Measurements from ENCODE around the gene S1PR1.
"Not testable (repeated sequence)": the region's sequence is repeated elsewhere in the genome, so short reads cannot be mapped to it uniquely, and the experiment has no call there.

S1PR1 gene

GRCh38 chr1:101219924-101220870 lies 16.6 kb upstream of the S1PR1 start:
- DNase-seq (ENCODE audit: low spot score): no peak

GRCh38 chr1:101220906-101221305 lies 15.9 kb upstream of the S1PR1 start:
- DNase-seq (ENCODE audit: low spot score): no peak

GRCh38 chr1:101221945-101222429 lies 14.8 kb upstream of the S1PR1 start:
- no peak for DNase-seq (ENCODE audit: low spot score)

- no peak for DNase-seq (ENCODE audit: low spot score)
Measured at GRCh38 chr1:101227837-101228236, 9.0 kb upstream of the S1PR1 start.

- DNase-seq (ENCODE audit: low spot score): no peak
Measured at GRCh38 chr1:101228424-101229134, 8.2 kb upstream of the S1PR1 start.

GRCh38 chr1:101232182-101232581 lies 4.6 kb upstream of the S1PR1 start:
- DNase-seq (ENCODE audit: low spot score): not testable (repeated sequence)

- DNase-seq (ENCODE audit: low spot score): no peak
Measured at GRCh38 chr1:101233495-101233894, 3.3 kb upstream of the S1PR1 start.

- DNase-seq (ENCODE audit: low spot score): no peak
Measured at GRCh38 chr1:101235216-101235695, 1.6 kb upstream of the S1PR1 start.

DNA sequence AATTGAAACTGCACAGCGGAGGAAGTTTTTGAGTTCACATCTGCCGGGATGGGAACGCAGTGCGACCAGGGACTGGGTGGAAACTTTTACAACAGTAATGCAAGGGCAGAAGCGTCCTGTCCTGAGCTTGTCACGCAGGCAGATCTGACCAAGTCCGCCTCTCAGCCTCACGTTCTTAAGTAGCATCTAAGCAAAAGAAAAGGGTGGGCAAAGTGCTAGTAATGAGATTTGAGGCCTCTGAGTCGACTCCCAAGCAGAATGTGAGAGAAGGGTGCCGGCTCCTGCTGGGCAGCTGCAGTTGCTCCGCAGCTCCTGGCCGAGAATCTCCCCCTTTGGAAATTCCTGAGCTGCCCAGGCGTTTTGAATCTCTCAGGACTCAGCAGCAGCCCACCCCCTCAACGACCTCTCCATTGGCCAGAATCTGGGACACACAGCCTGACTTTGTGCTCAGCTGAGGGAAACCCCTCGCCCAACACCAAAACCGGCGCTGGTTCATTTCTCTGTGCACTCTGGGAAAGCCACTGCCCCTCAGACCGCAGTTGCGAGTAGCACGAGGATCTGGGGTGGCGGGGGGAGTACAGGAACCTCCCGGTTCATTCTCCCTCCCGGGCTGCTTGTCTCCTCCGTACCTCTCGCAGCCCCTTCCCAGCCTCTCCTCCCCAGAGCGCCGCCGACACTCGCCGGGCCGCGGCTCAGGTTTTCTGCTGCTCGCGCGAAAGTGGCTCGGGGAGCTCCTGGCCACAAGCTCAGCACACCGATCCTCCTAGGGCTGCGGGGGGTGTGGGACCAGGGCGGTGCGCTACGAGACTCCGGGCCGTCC lies 913 bp upstream of the S1PR1 start:
- DNase-seq (ENCODE audit: low spot score): peak; percentile 40

- peak; percentile 12 for DNase-seq (ENCODE audit: low spot score)
Measured at GRCh38 chr1:101237229-101237837, 514 bp downstream of the S1PR1 start.

DNA sequence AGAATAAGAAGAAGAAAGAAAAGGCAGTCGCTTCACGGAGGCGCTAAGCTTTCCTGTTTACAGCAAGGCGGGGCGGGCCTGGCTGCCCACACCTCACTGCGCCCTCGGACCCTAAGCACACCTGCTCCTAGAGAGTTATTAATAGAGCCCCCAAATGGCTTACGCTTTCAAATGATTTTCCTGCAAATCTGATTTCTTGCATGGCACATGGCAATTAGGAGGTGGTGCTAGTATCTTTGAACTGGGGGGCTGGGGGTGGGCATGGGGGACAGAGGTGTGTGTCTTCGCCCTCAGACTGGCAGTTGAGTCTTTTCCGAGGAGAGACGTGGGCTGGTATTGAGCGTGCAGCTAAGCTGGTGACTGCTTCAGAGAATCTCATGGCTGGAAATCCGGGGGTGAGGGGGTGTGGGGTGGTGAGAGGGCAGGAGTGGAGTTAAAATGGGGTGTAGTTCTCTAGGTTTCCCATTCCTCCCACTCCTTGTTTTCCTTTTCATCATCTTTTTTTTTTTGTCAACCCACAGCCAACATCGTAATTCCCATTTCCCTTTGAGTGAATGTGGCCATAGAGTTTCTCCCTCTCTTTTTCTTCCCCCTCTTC lies 1.3 kb downstream of the S1PR1 start:
- no peak for DNase-seq (ENCODE audit: low spot score)

- DNase-seq (ENCODE audit: low spot score): peak; percentile 90
Measured at GRCh38 chr1:101238681-101239094, 1.9 kb downstream of the S1PR1 start.

GRCh38 chr1:101239095-101240040 lies 2.5 kb downstream of the S1PR1 start:
- DNase-seq (ENCODE audit: low spot score): peak; percentile 11

DNA sequence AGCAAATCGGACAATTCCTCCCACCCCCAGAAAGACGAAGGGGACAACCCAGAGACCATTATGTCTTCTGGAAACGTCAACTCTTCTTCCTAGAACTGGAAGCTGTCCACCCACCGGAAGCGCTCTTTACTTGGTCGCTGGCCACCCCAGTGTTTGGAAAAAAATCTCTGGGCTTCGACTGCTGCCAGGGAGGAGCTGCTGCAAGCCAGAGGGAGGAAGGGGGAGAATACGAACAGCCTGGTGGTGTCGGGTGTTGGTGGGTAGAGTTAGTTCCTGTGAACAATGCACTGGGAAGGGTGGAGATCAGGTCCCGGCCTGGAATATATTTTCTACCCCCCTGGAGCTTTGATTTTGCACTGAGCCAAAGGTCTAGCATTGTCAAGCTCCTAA lies 3.2 kb downstream of the S1PR1 start:
- no peak for DNase-seq (ENCODE audit: low spot score)

DNA sequence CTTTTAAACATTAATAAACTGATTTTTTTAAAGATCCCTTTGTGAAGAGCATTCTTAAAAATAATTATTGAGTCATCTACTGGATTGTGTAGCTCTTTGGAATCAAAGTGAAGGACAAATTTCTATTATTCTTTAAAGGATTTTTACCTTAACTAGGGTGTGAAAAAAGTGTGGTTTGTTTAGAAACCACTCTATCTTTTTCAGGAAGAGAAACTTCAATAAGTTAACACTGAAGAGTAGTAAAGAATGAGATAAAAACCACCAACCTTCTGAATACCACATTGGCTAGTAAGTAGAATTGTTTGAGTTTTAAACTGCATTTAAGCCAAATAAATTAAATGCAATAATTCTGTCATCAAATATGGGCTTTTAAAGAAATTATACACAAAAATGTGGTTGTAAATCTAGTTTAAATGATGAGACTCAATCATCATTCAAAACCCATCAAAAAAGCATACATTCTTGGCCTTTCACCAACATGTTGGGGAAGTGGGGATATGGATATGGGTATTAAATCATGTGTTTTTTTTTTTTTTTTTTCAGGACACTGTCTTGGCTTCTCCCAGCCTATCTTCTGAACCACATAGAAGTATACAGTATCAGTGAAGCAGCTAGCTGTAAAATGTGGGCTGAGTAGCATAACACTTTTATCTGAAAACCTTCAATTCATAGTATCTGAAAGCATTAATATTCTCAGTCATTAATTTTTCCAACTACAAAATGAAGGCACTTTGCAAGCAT lies 4.8 kb downstream of the S1PR1 start:
- DNase-seq (ENCODE audit: low spot score): no peak

GRCh38 chr1:101242324-101243050 lies 5.7 kb downstream of the S1PR1 start:
- DNase-seq (ENCODE audit: low spot score): no peak

DNA sequence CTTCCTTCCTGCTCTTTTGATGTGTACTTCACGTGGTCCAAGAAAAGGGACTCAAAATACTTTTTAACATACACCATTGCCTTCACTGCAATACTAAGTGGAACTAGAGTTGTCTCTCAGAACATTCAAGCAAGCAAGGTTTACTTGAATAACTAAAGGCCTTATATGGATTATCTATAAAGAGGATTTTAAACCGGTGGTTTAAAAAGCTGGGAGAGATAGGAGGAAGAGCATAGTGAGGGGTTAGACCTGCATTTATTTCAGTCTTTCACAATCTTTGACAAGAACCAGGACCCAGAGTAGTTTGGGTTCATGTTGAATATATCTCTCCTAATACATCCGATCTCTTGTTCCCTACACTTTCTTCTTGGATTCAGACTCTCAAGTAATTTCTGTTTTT lies 6.9 kb downstream of the S1PR1 start:
- DNase-seq (ENCODE audit: low spot score): no peak

GRCh38 chr1:101244842-101245241 lies 8.0 kb downstream of the S1PR1 start:
- DNase-seq (ENCODE audit: low spot score): no peak
